HG02588 (cell line): Measurements from ENCODE around the gene TANGO2.

Experiments used
- ATAC-seq: cut with Tn5 transposase; IDR thresholded peaks from one replicate; pipeline ENCODE4 v1.9.1; 2021; ENCODE audit warnings: mild to moderate bottlenecking, moderate library complexity; ENCODE audit not compliant: unreplicated experiment

Gene TANGO2

DNA sequence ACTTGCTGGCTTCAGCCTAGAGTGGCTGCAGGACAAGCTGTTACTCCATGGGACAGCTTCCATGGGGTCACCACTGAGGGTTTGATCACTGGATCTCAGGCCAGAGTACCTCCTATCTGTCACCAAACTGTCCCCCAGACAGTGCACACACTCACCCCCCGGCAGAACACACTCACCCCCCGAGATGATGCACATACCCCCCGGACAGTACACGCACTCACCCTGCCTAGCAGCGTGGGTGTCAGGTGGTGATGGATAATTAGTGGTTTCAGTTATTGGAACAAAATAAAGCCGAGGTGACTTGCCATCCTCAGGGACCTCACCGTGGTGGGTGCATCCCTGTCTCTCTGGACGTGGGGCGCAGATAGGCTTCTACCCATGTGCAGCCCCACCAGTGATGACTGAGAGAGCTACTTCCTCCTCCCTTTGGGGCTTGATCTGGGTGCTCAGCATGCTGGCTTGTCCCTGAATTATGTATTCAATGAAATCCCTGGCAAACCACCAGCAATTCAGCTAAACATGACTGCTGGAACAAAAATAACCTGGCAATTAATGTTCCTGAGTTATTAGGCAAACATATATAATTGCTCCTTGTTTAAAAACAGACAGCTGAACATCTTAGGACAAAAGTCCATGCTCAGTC, 18.9 kb downstream of the TANGO2 start:
- no peak for ATAC-seq

DNA sequence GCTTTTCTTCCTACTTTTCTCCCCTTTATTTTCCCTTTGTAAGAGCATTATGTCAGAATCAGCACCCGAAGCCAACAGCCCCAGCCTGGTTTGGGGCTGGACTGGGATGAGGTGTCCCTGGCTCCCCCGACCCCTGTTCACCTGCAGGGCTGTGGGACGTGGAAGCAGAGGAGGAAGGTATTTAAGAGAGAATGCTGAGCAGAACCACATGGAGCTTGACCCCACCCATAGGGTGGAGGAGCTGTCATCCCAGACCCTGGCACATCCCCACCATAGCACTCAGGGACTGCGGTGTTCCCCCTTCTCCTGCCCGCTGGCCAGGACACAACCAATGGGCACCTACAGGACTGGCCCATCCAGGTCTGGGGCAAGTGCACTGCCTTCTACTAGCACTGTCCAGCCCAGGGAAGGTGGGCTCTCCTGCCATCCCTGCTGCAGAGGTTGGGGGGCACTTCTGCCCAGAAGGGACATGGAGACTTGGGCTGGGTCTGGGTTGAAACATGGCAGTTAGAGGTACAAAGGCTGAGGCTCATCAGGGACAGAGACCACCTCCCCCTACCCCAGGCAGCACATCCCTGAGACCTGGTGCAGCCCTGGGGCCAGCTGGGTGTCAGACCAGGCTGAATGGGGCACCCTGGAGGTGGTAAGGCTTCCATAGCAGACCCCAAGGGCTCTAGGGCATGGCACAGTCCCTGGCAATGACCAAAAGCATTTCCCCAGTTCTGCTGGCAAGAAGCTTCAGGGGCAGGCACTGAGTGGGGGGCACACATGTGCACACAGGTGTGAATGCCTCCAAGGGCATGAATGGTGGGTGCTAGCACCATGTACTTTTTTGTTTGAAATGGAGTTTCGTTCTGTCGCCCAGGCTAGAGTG, 19.7 kb downstream of the TANGO2 start:
- ATAC-seq, result no peak

DNA sequence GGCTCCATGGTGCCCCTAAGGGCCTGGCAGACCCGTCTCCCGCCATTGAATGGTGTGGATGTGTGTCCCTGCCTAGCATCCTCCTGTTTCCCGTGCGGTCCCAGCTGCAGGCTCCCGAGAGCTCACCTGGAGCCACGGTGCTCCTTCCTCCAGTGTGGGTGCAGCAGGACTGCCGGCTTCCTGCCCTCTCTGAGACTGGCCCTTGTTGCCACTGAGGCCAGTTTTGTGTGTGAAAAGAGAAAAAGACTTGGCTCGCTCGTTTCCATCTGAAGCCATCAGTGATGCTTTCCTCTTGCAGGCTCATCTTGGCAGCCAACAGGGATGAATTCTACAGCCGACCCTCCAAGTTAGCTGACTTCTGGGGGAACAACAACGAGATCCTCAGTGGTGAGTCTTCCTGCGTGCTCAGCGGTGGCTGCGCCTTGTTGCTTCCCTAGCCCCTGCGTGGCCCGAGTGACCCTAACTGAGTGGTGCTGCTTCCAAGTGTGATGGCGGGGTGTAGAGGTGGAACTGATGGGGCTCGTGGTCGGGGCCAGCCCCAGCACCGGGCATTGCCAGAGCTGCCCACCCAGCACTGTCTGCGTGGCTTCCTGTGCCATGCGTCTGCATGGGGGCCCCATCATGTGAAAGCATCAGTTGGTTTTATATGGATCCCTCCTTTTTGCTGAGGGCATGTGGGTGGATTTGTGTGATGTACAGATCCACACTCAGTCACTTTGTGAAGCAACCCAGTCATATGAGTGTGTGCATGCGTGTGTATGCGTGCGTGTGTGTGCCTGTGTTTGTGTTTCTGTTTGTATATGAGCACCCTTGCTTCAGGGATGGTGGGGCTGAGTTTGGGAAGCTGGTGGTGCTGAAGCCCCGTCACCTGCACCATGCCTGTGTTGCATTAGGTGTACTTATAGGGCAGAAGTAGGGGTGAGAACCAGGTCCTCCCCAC, 22.4 kb downstream of the TANGO2 start:
- ATAC-seq, result no peak

DNA sequence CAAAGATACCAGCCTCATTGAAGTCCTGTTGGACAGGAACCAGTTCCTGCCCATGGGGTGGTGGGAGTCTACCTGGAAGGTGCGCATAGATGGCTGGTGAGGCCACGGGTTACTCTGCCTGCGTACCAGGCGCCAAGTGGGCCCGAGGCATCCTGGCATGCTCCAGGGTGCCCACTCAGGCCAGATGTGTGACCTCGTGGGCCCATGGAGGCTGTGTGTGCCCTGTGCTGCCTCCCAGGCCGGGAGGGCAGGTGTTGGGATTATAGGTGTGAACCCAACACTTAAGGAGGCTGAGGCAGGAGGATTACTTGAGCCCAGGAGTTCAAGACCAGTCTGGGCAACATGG, 23.1 kb downstream of the TANGO2 start:
- no peak for ATAC-seq

DNA sequence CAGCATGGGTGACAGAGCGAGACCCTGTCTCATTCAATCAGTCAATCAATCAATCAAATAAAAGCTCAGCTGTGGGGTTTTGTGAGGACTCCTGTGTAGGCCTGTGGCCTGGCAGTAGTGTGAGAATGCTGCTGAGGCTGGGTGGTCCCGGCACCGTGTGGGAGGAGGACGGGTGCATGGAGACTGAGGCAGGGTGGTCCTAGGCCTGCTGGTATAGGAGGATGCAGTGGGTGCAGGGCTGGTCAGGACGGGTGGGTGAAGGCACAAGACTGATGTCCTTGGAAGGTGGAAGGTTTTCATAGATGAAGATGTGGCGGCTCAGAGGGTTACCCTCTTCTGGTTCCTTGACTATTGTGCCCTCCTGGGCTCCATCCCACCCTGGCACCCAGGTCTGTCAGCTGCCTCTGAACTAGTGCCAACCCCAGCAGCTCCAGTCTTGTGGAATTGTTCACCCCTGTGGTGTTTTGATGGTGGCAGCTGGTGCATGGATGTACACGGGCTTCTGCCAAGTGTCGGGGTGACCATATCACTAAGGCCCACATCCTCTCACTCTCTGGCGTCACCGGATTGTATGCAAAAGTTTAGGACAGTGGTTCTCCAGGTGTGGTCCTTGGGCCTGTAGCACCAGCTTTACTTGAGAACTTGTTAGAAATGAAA, 23.7 kb downstream of the TANGO2 start:
- no peak for ATAC-seq

DNA sequence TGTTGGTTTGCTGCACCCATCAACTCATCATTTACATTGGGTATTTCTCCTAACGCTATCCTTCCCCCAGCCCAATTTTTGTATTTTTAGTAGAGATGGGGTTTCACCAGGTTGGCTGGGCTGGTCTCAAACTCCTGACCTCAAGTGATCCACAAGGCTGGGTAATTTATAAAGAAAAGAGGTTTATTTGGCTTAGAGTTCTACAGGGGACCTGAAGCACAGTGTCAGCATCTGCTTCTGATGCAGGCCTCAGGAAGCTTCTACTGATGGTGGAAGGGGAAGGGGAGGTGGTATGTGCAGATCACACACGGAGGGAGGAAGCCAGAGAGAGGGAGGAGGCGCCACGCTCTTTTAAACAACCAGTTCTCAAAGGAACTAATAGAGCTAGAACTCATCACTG, 25.8 kb downstream of the TANGO2 start:
- no peak for ATAC-seq

DNA sequence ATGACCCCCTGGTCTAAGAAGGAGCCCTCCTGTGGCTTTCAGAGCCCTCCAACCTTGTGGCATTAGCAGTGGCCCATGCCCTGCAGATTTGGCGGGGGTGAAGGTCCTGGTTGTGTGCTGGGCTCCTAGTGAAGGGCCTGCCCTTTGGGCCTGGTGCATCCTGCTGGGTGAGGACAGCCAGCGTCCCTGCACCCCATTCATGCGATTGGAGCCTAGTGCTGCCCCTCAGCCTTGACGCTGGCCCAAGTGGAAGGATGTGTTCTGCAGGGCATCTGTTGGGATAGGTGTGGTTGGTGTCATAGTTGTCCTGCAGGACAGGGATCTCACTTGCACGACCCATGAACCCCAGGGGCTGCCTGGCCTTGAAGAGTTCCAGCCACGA, 31.0 kb downstream of the TANGO2 start:
- ATAC-seq, result no peak

DNA sequence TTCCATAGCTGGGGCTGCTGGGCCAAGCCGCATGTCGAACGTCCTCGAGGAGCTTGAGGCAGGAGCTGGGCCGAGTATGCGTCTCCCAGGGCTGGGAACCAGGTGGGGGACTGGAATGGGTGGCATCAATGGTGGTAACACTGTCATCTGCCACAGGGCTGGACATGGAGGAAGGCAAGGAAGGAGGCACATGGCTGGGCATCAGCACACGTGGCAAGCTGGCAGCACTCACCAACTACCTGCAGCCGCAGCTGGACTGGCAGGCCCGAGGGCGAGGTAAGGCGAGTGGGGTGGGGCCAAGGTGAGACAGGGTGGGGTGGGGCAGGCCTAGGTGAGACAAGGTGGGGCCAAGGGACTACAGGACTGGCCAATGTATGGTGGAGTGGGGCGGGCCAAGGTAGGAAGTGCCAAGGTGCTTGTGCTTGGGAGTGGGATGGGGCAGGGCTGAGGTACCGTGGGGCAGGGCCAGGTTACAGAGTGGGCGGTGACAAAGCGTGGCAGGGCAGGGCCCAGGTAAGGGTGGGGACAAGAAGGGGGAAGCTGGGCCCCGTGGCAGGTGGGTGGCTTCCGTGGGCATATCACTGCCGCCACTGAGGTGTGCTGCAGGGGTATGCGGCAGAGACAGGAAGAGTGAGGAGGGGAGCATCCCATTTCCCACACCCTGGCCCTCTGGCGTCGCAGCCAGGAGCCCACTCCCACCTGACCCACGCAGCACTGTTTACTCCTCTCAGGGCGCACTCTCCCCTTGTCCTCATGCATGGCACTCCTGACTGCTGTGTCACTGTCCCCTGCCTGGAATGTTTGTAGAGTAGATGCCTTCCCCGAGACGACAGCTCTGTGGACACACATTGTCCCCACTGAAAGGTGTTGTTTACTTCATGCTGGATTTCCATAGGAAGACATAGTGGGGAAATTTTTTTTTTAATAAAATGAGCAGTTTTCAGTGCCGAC, 31.7 kb downstream of the TANGO2 start:
- no peak for ATAC-seq

DNA sequence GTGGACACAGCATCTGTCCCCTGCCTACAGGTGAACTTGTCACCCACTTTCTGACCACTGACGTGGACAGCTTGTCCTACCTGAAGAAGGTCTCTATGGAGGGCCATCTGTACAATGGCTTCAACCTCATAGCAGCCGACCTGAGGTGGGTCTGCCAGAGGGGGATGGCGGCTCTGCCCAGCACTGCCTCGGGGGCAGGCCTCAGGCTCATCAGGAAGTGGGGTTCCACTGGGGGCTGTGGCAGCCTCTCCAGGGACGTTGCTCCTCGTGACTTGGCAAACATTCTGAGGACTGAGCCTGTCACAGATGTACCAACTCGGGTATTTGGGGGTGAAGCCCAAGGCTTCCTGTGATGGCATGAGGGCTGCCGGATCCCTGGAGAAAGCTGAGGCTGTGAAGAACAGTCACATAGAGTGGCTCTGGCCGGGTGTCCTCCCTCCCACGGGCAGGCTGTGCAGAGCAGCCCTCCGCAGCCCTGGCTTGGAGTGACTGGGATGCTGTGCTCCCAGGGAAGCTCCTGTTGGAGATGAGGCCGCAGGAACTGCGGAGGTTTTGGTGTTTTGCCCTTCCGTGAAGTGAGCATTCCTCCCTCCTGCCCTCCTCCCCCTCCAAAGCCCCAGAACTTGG, 32.6 kb downstream of the TANGO2 start:
- no peak for ATAC-seq

DNA sequence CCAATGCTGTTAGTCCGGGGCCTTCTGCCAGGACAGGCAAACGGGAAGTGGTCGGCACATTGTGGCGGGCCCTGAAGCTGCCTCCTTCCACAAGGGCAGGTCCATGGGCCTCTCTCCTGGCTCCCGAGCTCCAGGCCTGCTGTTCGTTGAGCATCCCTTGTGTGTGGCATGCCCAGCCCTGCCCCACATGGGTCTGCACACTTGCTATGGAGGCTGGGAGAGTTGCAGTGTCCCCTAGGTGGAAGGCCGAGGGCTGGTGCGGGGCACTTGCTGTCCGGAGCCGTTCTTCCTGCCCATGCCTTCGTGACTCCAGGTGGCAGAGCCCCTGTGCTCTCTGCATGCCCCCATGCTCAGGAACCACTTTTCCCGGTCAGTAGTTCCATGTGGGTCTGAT, 33.1 kb downstream of the TANGO2 start:
- no peak for ATAC-seq

DNA sequence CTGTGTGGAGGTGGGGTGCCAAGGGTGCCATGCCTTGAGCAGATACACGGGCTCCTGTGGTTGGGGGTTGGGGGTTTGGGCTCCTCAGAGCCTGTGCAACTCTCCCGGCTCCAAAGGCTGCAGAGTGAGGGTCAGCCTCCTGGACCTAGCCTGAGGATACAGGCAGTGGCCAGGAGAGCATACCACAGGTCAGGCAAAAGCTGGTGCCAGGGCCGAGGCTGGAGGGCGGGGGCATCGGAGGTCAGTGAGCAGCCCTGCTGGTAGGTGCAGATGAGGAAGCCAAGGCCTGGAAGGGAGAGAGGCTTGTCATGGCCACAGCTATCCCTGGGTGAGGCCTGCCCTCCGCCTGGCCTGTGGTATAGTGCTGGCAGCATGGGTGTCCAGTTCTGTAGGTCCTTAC, 33.6 kb downstream of the TANGO2 start:
- no peak for ATAC-seq

DNA sequence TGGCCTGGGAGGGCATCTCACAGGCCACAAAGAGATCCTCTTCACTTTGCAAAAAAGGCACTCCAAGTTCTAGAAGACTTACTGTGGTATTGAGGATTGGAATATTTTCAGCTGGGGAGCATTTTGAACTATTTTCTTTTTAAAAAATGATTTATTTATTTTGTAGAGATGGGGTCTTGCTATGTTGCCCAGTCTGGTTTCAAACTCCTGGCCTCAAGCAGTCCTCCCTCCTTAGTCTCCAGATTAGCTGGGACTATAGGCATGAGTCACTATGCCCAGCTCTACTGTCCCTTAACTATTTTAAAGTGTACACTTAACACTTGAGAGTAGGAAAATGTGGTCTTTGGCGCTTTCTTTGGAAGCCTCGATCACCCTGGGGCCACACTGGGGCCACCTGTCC, 34.2 kb downstream of the TANGO2 start:
- ATAC-seq, result no peak

DNA sequence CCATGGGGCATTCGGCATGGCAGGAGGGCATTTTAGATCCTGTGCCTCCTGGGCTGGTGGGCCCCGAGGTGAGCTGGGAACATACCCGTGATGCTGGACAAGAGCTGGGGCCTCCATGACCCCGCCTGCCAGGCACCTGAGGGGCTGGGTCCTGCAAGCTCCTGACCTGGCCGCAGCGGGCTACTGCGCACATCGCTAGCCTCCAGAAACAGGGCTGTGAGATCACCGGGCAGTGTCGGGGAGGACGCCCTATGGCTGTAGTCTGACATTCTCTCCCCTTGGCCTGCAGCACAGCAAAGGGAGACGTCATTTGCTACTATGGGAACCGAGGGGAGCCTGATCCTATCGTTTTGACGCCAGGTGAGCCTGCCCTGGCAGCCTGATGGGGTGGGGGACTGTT, 34.7 kb downstream of the TANGO2 start:
- no peak for ATAC-seq

DNA sequence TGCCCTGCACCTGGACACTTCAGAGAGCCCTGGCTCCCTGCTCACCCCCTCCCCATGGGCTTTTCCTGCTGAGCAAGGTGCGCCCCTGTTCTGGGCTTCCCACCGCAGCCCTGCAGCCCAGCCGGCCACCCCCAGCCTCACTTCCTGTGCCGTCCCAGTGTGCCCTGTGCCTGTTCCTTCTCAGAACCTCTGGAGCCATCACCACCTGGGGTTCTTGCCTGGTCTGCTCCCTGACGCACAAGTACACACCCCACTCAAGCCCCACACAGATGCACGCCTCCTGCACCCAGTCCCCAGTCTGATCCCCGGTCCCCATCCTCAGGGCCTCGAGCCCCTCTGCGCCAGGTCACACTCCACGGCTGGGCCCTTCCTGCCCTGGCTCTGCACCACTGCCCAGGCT, 35.3 kb downstream of the TANGO2 start:
- ATAC-seq, result no peak

DNA sequence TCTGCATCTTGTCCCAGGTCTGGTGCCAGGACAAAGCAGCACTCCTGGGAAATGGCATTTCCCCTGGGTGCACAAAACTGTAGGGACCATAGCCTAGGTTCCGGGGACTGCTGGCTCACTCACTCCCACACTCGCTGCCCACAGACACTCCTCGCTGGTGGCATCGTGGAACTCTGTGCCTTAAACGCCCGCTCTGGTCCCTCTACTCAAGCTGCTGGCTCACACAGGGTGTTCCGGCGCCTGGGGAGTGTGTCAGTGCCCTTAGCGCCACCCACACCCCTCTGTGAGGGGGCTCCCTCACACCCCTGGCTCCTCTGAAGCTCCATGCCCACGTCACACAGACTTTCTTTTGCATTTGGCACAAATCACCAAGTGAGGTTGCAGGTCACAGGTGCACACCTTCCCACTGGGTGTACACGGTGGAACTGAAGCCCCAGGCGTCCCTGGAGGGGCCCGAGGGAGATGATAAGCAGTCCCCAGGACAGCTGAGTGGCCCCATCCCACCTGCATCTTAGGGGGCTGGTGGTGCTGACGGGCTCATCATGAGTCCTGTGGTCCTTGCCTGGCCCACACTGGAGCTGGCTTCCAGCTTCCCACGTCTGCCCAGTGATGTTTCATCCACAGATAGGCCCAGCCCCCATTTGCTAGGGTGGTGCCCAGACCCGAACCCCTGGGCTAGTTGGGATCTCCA, 35.9 kb downstream of the TANGO2 start:
- no peak for ATAC-seq

DNA sequence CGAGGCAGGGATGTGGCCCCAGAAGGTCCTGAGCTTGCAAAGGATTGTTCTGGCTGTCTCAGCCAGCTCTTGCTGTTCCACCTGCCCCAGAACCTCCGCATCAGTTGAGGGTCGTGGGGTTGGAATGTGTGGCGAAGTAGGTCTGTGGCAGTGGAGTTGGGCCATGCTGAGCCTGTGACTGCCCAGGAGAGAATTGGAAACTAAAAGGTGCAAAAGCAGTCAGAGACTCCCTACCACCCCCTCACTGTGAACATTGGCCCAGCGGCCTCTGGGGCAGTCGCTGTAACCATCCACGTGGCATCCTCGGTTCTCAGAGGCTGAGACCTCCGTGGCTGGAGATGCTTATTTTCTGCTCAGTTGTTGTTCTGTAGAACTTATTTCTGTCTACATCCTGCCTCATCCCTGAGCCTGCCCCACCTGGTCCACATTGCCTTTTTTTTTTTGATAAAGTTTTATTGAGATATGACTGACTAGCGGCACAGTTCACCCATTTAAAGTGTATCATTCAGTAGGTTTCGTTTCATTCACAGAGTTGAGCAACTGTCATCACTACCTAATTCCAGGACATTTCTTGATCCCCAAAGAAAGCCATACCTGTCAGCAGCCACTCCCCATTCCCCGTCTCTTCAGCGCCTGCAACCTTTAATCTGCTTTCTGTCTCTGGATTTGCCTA, 36.8 kb downstream of the TANGO2 start:
- no peak for ATAC-seq

DNA sequence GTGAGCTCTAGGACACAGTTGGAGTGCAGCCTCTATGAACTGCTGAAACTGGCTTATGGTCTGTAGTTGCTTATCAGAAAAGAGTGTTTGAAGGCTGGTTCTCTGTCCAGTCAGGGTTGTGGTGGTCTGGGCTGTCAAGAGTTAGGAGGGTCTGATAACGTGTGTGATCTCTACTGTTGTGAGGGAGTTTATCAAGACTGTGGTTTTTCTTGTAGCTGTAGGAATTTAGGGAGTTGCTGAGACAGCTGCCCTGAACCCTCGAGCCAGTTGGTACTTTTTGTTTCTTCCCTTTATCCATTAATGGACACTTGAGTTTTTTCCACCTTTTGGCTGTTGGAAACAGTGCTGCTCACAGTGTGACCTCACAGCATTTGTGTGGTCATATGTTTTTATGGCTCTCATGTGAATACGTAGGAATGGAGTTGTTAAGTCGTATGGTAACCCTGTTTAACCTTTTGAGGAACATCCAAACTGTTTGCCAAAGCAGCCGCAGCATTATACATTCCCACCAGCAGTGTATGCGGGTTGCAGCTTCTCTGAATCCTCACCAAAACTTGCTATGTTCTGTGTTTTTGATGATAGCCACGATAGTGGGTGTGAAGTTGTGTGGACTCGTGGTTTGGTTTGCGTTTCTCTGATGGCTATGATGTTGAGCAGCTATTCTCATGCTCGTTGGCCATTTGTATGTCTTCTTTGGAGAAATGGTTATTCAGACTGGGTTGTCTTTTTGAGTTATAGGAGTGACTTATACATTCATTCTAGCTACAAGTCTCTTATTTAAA, 38.3 kb downstream of the TANGO2 start:
- no peak for ATAC-seq
